A673 (cell line): ENCODE measurements around the gene ARMH1. TPM values are rescaled to one million over a fixed set of nuclear protein-coding genes. Genes with fewer than 3 reads are reported as not detected.

Source experiments
- BruUV-seq: library from RNA; stranded (reverse); fragments of 400-500 nt; replicated peaks from 2 replicates; lab custom pipeline; 2021; lab: Mats Ljungman, UMichigan
- CTCF ChIA-PET: fragments of 300-600 bp; sonication (Branson Sonifier 250); formaldehyde crosslinking; loops from one replicate; lab custom pipeline; 2022; ENCODE audit warnings: antibody characterized with exemption; lab: Charles Lee
- POLR2A ChIA-PET: fragments of 300-600 bp; sonication (Branson Sonifier 250); formaldehyde crosslinking; loops from one replicate; lab custom pipeline; 2022; ENCODE audit warnings: antibody characterized with exemption; ENCODE audit not compliant: low non-redundant PET; lab: Charles Lee
- DNase-seq: peaks from one replicate; pipeline ENCODE4 v3.0.0-alpha.2; 2015; ENCODE audit warnings: low spot score
- H3K27ac ChIP-seq: fragments of 200-600 bp; sonication (generic); 2 replicates; pipeline ENCODE4 v1.5.1; 2016; ENCODE audit warnings: mixed run types, low read depth, mild to moderate bottlenecking, mixed read lengths, antibody characterized with exemption, low read length; ENCODE audit not compliant: poor library complexity, severe bottlenecking
- H3K27me3 ChIP-seq: fragments of 200-600 bp; sonication (generic); replicated peaks from 2 replicates; pipeline ENCODE4 v1.6.1; 2017; ENCODE audit warnings: mixed run types, low read depth, mild to moderate bottlenecking, mixed read lengths, antibody characterized with exemption, low read length; ENCODE audit not compliant: insufficient read depth, poor library complexity
- H3K36me3 ChIP-seq: fragments of 200-600 bp; sonication (generic); 2 replicates; pipeline ENCODE4 v1.6.1; 2016; ENCODE audit warnings: mixed run types, mild to moderate bottlenecking, mixed read lengths, antibody characterized with exemption, low read length; ENCODE audit not compliant: insufficient read depth, poor library complexity, severe bottlenecking
- H3K4me1 ChIP-seq: fragments of 200-600 bp; sonication (generic); 2 replicates; pipeline ENCODE4 v1.6.1; 2017; ENCODE audit warnings: mixed run types, mild to moderate bottlenecking, mixed read lengths, antibody characterized with exemption, low read length; ENCODE audit not compliant: insufficient read depth, poor library complexity, severe bottlenecking
- H3K4me3 ChIP-seq: fragments of 200-600 bp; sonication (generic); 2 replicates; pipeline ENCODE4 v1.5.1; 2016; ENCODE audit warnings: low read depth, mixed run types, mild to moderate bottlenecking, mixed read lengths, low read length; ENCODE audit not compliant: poor library complexity, severe bottlenecking
- H3K9me3 ChIP-seq: fragments of 200-600 bp; sonication (generic); 2 replicates; pipeline ENCODE4 v1.6.1; 2016; ENCODE audit warnings: mixed run types, low read depth, mild to moderate bottlenecking, mixed read lengths, antibody characterized with exemption, low read length; ENCODE audit not compliant: poor library complexity, severe bottlenecking
- EZH2 ChIP-seq: fragments of 200-600 bp; sonication (generic); IDR thresholded peaks from 2 replicates; pipeline ENCODE4 v1.6.1; 2017; ENCODE audit warnings: borderline replicate concordance, low read depth, mild to moderate bottlenecking, mixed read lengths, antibody characterized with exemption, low read length; ENCODE audit not compliant: poor library complexity, severe bottlenecking
- intact Hi-C: fragments of 100-400 bp; cut with micrococcal nuclease; formaldehyde crosslinking; loops from one replicate; pipeline ENCODE4 v1.10.0; 2022; ENCODE audit not compliant: unreplicated experiment
- total RNA-seq: library from RNA; stranded (reverse); gene quantifications from 2 replicates; pipeline ENCODE4 v1.2.3, GENCODE V29; 2021
- TF ChIP-seq, protein P1 (sequence below): fragments of 300-800, 200-600 bp; sonication (generic); conservative IDR thresholded peaks from 2 replicates; pipeline ENCODE4 v1.5.1; 2017; ENCODE audit warnings: low read depth, mild to moderate bottlenecking, antibody characterized with exemption, low read length, moderate library complexity, mixed read lengths

ARMH1 gene
- total RNA-seq, 1 experiment from 2014 or later, result 0.26 TPM

DNA sequence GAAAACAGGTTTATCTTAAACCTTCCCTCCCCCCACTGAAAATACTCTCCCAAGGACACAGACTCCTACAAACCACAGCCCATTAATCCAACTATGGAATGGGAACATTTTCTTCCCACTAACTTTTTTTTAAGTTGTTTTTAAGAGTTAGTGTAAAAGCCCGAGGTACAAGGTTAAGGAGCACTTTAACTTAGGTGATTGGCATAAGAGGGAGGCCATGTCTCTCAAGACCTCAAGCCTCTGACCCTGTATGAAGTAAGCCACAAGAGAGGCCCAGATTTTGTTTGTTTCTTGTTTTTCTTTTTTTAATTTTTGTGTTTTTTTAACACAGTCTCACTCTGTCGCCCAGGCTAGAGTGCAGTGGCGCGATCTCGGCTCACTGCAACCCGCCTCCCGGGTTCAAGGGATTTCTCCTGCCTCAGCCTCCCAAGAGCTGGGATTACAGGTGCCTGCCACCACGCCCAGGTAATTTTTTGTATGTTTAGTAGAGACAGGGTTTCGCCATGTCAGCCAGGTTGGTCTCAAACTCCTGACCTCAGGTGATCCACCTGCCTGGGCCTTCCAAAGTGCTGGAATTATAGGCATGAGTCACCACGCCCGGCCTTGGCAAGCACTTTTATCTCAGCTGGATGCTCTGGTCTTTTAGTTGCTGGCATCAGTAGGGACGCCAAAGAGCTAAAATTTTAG, 14.4 kb downstream of the ARMH1 start:
- intact Hi-C loops, result no loop called here
- Histone ChIP-seq H3K36me3 (no peaks in the 10 kb centered on the region), H3K9me3 (no peaks in the 10 kb centered on the region), H3K27ac (no peak overlapping the region), H3K4me3 (no peak overlapping the region), H3K27me3 (no peaks in the 10 kb centered on the region), H3K4me1 (peaks cover 4% of the 10 kb centered on the region)
- ChIA-PET CTCF (no interaction called here), POLR2A (no interaction called here)
- no TSS peak for BruUV-seq
- TF ChIP-seq EZH2, result no peak
- TF ChIP-seq, protein P1, sequence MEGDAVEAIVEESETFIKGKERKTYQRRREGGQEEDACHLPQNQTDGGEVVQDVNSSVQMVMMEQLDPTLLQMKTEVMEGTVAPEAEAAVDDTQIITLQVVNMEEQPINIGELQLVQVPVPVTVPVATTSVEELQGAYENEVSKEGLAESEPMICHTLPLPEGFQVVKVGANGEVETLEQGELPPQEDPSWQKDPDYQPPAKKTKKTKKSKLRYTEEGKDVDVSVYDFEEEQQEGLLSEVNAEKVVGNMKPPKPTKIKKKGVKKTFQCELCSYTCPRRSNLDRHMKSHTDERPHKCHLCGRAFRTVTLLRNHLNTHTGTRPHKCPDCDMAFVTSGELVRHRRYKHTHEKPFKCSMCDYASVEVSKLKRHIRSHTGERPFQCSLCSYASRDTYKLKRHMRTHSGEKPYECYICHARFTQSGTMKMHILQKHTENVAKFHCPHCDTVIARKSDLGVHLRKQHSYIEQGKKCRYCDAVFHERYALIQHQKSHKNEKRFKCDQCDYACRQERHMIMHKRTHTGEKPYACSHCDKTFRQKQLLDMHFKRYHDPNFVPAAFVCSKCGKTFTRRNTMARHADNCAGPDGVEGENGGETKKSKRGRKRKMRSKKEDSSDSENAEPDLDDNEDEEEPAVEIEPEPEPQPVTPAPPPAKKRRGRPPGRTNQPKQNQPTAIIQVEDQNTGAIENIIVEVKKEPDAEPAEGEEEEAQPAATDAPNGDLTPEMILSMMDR, result no peak
- no peak for DNase-seq

DNA sequence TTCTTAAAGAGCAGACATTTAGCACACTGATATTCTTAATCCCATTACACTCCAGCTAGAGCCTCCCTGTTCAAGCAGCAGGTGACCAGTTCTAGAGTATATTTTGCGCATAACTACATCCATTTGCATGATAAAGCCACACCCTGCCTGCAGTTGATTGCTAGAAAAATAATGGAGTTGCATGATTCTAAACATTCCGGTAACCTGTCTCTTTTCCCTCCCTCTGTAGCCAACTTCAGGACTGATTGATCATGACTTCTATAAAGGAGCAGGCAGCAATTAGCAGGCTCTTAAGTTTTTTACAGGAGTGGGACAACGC, 14.9 kb downstream of the ARMH1 start:
- Histone ChIP-seq H3K4me1 (peaks cover 4% of the 10 kb centered on the region), H3K27me3 (no peaks in the 10 kb centered on the region), H3K4me3 (no peak overlapping the region), H3K9me3 (no peaks in the 10 kb centered on the region), H3K36me3 (no peaks in the 10 kb centered on the region), H3K27ac (no peak overlapping the region)
- CTCF ChIA-PET, result no interaction called here
- BruUV-seq, result no TSS peak
- TF ChIP-seq, protein P1, result no peak
- no peak for TF ChIP-seq EZH2
- intact Hi-C loops, result no loop called here
- peak; percentile 35 for DNase-seq
- POLR2A ChIA-PET, result no interaction called here

- CTCF ChIA-PET, result no interaction called here
- intact Hi-C loops, result no loop called here
- no peak for TF ChIP-seq EZH2
- TF ChIP-seq, protein P1, result no peak
- BruUV-seq, result no TSS peak
- no peak for DNase-seq
- no peaks in the 10 kb centered on the region for H3K36me3 ChIP-seq
- H3K4me3 ChIP-seq, result no peak overlapping the region
- POLR2A ChIA-PET, result no interaction called here
- H3K27ac ChIP-seq, result no peak overlapping the region
- H3K4me1 ChIP-seq, result peaks cover 4% of the 10 kb centered on the region
- H3K9me3 ChIP-seq, result no peaks in the 10 kb centered on the region
- no peaks in the 10 kb centered on the region for H3K27me3 ChIP-seq
These were observed 18.6 kb downstream of the ARMH1 start for GRCh38 chr1:44693159-44693558.
